HG03457 (cell line): ENCODE measurements around the gene ARHGAP15.

Experiments
- ATAC-seq: cut with Tn5 transposase; IDR thresholded peaks from one replicate; pipeline ENCODE4 v1.9.1; 2021; ENCODE audit warnings: moderate number of reproducible peaks; ENCODE audit not compliant: unreplicated experiment

ARHGAP15 gene

GRCh38 chr2:143383016-143383415 lies 253.8 kb downstream of the ARHGAP15 start:
- ATAC-seq, result no peak

GRCh38 chr2:143384111-143384510 lies 254.9 kb downstream of the ARHGAP15 start:
- no peak for ATAC-seq

- no peak for ATAC-seq
Observed at GRCh38 chr2:143390171-143390570, 261.0 kb downstream of the ARHGAP15 start.

- no peak for ATAC-seq
Observed at GRCh38 chr2:143392358-143392757, 263.1 kb downstream of the ARHGAP15 start.

DNA sequence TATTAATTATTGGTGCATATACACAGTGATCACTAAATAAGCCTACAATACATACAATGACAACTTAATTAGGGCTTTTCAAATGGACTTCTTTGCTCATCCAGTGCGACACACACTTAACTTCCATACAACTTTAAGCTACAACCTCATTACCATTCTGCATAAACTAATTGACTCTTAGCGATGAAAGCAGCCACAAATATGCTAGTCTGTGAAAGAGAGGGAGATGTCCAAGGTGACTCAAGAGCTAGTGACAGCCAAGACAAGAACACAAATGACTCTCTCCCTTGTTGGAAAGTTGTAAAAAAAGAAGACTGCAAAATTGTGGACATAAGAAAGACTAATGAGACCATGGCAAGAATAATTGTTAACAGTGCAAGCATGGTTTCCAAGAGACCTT lies 264.8 kb downstream of the ARHGAP15 start:
- no peak for ATAC-seq

GRCh38 chr2:143397884-143398614 lies 268.8 kb downstream of the ARHGAP15 start:
- no peak for ATAC-seq

DNA sequence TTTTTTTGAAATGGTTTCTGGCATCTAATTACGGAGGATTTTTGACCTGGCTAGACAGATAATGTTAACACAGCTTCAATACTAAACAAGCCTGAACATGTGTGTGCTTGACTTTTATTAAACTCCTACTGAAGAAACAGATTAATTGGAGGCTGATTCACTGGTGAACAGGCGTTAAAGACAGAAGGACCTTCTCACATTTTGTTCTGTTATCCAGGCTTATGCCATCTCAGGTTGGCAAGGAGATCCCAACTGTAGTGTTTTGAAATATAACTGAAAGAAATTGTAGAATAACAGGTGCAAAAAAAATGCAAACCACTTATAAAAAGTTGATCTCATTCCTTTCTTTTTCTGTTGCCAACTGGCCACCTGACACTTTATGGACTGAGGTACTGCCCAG lies 269.6 kb downstream of the ARHGAP15 start:
- no peak for ATAC-seq

DNA sequence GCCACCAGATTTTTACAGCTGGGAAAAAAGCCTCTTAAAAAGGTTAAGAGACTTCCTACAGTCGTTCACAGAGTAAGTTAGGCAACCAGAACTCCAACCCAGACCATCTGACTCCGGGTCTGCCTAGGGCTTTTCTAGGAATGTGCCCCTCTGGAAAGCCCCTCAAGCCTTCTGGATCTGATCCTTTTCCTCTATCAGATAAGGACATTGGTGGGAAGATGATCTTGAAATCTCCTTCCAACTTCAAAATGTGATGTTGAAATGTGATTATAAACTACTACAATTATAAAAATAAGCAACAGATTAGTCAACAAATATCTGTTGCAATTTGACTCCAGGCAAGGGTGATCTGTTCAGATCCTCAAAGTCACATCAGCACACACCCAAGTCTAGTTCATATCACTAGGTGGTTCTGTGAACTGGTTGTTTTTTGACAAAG lies 270.4 kb downstream of the ARHGAP15 start:
- ATAC-seq, result no peak

- no peak for ATAC-seq
Observed at GRCh38 chr2:143401861-143402260, 272.6 kb downstream of the ARHGAP15 start.

DNA sequence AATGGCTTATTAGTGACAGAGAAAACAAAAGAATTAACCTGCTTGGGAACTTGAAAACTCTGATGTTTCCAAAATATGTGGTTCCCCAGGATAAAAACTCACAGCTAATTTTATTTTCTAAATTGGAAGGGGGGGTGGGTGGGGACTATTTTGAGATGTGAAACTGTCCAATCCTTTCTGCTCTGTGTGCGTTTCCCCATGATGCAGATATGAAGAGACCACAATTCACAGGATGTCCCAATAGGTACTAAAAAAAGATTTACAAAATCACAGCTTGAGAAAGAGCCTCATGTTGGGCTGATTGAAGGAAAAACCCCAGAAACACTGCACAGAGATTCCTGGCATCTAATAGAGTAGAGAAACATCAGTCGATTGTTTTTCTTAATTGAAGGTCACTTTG lies 273.2 kb downstream of the ARHGAP15 start:
- ATAC-seq, result no peak

GRCh38 chr2:143410082-143410897 lies 281.1 kb downstream of the ARHGAP15 start:
- ATAC-seq, result no peak

GRCh38 chr2:143415571-143415970 lies 286.4 kb downstream of the ARHGAP15 start:
- ATAC-seq, result no peak

GRCh38 chr2:143417428-143417827 lies 288.2 kb downstream of the ARHGAP15 start:
- ATAC-seq, result no peak

DNA sequence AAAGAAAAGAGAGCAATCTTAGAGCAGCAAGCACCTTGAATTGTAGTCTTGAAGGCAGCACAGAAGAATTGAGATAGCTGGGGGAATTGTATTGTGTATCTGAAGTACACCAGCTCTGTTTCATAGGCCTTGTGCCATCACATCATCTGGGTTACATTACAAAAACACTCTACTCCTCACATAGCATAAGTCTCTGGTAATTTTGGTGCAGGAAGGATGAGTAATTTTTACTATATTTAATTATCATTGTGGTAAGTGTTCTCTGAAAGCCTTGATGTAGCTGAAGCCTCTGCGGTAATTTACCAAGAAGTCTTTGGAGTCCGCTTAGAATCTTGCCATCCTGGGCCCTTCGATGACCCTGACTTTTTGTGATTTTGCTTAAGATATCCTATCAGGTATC lies 291.1 kb downstream of the ARHGAP15 start:
- ATAC-seq, result no peak

DNA sequence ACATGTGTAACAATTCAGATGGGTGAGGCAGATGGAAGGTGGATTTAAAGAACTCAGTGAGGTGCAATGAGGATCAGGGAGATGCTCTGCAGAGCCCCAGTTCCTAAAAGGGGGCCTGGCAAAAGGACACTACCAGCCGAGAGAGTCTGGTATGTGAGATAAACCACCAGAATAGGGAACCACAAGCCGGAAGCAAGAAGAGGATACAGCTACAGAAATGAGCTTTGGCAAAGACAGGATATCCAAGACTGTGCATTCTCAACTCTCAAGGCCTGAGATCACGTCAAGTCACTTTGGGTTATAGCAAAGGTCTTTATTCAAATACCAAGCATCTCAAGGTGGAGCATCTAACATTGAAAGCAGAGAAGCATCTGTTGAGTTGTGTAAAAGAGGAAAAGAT lies 293.5 kb downstream of the ARHGAP15 start:
- peak; percentile 99 for ATAC-seq

GRCh38 chr2:143425896-143426295 lies 296.7 kb downstream of the ARHGAP15 start:
- ATAC-seq, result no peak

DNA sequence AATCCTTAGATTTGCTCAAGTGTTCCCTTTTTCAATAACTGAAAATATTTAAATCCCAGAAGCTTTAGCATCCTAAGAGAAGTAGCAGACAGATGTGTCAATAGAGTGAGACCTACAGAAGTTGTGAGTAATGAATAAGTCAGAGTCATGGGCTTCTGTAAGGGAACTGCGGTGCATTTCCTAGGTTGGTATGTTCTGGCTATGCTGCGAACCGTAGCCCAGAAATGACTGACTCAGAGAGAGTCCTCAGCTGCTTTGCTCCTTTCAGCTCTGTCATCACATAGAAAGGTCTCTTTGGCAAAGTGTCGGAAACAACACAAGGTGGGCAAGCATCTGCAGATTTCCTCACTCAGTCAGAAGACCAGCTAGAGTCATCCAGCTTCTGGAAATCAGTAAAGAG lies 297.1 kb downstream of the ARHGAP15 start:
- ATAC-seq, result no peak

DNA sequence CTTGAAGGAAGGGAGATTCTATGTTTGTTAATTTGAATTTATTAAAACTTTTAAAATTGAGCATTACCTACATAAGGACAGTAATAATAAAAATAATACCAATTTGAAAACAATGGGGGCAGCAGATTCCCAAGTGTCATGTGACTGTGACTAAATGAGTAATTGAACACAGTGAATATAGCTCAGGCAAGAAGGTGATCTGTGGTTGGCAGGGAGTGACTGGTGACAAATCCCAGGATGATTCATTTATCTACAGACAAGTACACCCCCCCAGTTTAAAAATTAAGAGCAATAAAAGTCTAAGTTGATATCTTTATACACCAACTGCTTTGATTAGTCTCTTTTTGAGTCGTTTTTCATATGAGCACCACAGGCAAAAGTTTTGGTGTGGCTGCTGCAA lies 299.5 kb downstream of the ARHGAP15 start:
- ATAC-seq, result no peak

DNA sequence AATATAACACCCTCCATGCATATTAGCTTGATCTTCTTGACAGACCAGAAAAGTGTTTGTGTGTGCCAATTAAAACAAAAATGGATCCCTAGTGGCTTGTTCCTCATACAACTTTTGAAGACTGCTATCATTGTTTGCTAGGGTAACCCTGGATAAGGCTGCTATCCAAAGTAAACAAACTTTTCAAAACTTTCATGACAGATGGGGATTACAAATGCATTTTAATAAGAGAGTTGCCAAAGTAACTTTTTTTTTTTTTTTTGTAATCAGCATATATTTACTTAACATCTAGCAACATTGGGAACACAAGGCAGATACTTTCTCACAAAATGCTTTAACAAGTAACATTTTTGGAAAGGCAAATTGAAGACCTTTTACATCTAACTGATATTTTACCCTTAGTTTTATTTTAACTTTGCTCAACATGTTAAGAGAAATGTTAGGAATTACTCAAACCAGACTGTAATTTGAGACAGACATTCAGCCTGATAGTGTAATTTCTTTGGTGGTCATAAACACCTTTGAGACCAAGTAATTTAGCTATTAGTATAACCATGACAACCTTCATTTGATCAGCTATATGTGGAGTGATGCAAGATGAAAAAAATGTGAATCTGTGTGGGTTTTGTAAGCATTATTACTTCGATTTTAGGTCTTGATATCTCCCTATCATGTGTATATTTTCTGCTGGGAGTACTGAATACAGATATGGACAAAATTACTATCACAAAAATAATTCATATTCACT lies 300.9 kb downstream of the ARHGAP15 start:
- ATAC-seq, result no peak

DNA sequence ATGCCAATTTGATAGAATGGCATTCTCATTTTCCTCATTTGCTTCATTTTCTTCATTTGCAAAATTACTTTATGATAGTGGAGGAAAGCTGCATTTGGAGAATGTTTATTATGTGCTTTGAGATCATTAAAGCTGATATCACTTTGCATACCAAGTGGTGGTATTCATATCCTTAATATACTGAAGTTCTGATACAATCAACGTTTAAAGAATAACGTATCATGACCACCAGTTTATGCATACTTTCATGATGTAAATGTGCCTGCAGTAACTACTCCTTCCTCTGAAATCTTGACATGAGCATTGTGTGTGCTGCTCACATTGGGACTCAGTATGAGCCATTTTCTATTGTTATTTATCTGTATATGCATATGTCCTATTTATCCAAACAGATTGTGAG lies 302.1 kb downstream of the ARHGAP15 start:
- no peak for ATAC-seq

GRCh38 chr2:143433251-143433650 lies 304.0 kb downstream of the ARHGAP15 start:
- ATAC-seq, result no peak

DNA sequence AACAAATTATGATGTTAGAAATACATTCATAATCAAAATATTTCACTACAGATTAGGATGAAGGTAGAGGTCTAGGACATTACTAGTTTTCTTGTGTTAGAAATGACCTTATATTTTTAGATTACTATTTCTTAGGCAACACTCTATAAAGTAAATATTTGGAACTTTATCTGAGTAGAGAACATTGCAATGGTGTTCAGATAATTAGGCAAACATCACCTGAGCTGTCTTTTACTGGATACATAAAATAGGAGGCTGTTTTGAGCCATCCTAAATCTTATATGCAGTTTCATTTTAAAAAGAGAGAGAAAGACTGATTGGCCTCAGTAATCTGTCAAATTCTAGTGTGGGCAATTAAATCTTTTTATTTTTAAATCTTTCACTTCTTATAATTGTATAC lies 304.6 kb downstream of the ARHGAP15 start:
- no peak for ATAC-seq
